K562 (cell line): Measurements from ENCODE around the gene VIPR2. TPM values are rescaled to one million over a fixed set of nuclear protein-coding genes. Genes with fewer than 3 reads are reported as not detected.

ENCODE experiments used
- ATAC-seq: fragments of 200-7000 bp; cut with Tn5 transposase; 3 replicates; pipeline ENCODE4 v1.9.1; 2020; ENCODE audit warnings: moderate library complexity
- BruUV-seq: library from RNA; stranded (reverse); fragments of 400-500 nt; replicated peaks from 2 replicates; lab custom pipeline; 2021; lab: Mats Ljungman, UMichigan
- CTCF ChIA-PET: fragments of 300-600 bp; formaldehyde crosslinking; extraction: SDS; loops from one replicate; lab custom pipeline; 2021; ENCODE audit warnings: low intra/inter-chr PET ratio; lab: Yijun Ruan, JAX
- POLR2A ChIA-PET: fragments of 300-600, 350-650 bp; sonication (Branson Sonifier 250); formaldehyde crosslinking; extraction: SDS; loops from one replicate; lab custom pipeline; 2021; ENCODE audit warnings: antibody characterized with exemption, inconsistent platforms; lab: Yijun Ruan, JAX
- DNase-seq, 4 experiments: peaks; one replicate each; pipeline versions ENCODE4 v3.0.0 to v3.0.0-alpha.2; 2011 to 2018; ENCODE audit warnings: low spot score in 3 of 4, mixed read lengths in 3 of 4; ENCODE audit errors: extremely low read depth in 1 of 4
- FAIRE-seq: peaks from 2 replicates; lab custom pipeline; 2011; peaks lifted over from hg19 to GRCh38; lab: Jason Lieb, UNC
- H2AFZ ChIP-seq: 2 replicates; pipeline ENCODE4 v1.6.0; 2011; ENCODE audit warnings: low read depth, low read length, control low read depth, inconsistent platforms
- H3K27ac ChIP-seq: fragments of 200-600 bp; 3 replicates; pipeline ENCODE4 v1.8.0; 2011; ENCODE audit warnings: low read depth, mild to moderate bottlenecking, control low read depth, inconsistent platforms, low read length, moderate library complexity, mixed read lengths; ENCODE audit errors: extremely low read depth
- H3K27me3 ChIP-seq, 2 experiments: fragments of 300-600 bp in 1 of 2; 2 replicates in 1 of 2; 3 replicates in 1 of 2; pipeline versions ENCODE4 v1.6.0 to v1.8.0; 2011; ENCODE audit warnings: inconsistent platforms in 2 of 2, low read length in 2 of 2, mild to moderate bottlenecking in 1 of 2, mixed read lengths in 1 of 2, moderate library complexity in 1 of 2; ENCODE audit not compliant: control insufficient read depth in 2 of 2, insufficient read depth in 2 of 2
- H3K36me3 ChIP-seq: fragments of 300-600 bp; 3 replicates; pipeline ENCODE4 v1.8.0; 2011; ENCODE audit warnings: mild to moderate bottlenecking, low read length, inconsistent platforms; ENCODE audit not compliant: control insufficient read depth, insufficient read depth
- H3K4me1 ChIP-seq, 2 experiments: fragments of 200-600 bp in 1 of 2; replicated peaks in 1 of 2; 2 replicates in 1 of 2; 3 replicates in 1 of 2; pipeline versions ENCODE4 v1.5.1 to v1.8.0; 2011; ENCODE audit warnings: inconsistent platforms in 2 of 2, low read length in 2 of 2, mild to moderate bottlenecking in 1 of 2, mixed read lengths in 1 of 2, moderate library complexity in 1 of 2; ENCODE audit not compliant: control insufficient read depth in 2 of 2, insufficient read depth in 2 of 2
- H3K4me2 ChIP-seq: 2 replicates; pipeline ENCODE4 v1.6.1; 2011; ENCODE audit warnings: low read length, control low read depth, inconsistent platforms, mixed read lengths; ENCODE audit not compliant: insufficient read depth
- H3K4me3 ChIP-seq: fragments of 200-600 bp; sonication (generic), shearing (Covaris generic); 2 replicates; pipeline ENCODE4 v1.5.1; 2016; ENCODE audit warnings: control low read depth, inconsistent platforms
- H3K79me2 ChIP-seq: fragments of 200-600 bp; 3 replicates; pipeline ENCODE4 v1.8.0; 2011; ENCODE audit warnings: low read length, inconsistent platforms; ENCODE audit not compliant: control insufficient read depth, insufficient read depth
- H3K9ac ChIP-seq, 2 experiments: 2 replicates each; pipeline versions ENCODE4 v1.6.0 to v1.6.1; 2011; ENCODE audit warnings: low read depth in 2 of 2, low read length in 2 of 2, control low read depth in 1 of 2, inconsistent platforms in 1 of 2, mild to moderate bottlenecking in 1 of 2, mixed read lengths in 1 of 2; ENCODE audit not compliant: insufficient read depth in 1 of 2
- H3K9me1 ChIP-seq: one replicate; pipeline ENCODE4 v1.6.0; 2011; ENCODE audit warnings: inconsistent platforms, mild to moderate bottlenecking, low read length, moderate library complexity; ENCODE audit not compliant: control insufficient read depth, insufficient read depth
- H3K9me3 ChIP-seq: replicated peaks from 2 replicates; pipeline ENCODE4 v1.5.1; 2011; ENCODE audit warnings: low read depth, low read length, inconsistent platforms; ENCODE audit not compliant: control insufficient read depth, insufficient read depth
- H4K20me1 ChIP-seq: replicated peaks from 2 replicates; pipeline ENCODE4 v1.6.1; 2011; ENCODE audit warnings: low read length, inconsistent platforms, mixed read lengths; ENCODE audit not compliant: control insufficient read depth, insufficient read depth
- ARNT ChIP-seq, 2 experiments: fragments of 450-650 bp; IDR thresholded peaks; 2 replicates each; pipeline ENCODE4 v1.6.1; 2016; ENCODE audit warnings: mild to moderate bottlenecking in 1 of 2
- ATF1 ChIP-seq, 2 experiments: fragments of 450-650 bp in 1 of 2; IDR thresholded peaks; 2 replicates each; pipeline ENCODE4 v1.6.1; 2016; ENCODE audit warnings: missing compliant biosample characterization in 1 of 2, missing genetic modification characterization in 1 of 2
- BDP1 ChIP-seq: IDR thresholded peaks from 3 replicates; pipeline ENCODE4 v1.6.1; 2011; ENCODE audit not compliant: insufficient read length, insufficient read depth
- CSDE1 ChIP-seq, 2 experiments: fragments of 450-650 bp; IDR thresholded peaks; 2 replicates each; pipeline ENCODE4 v1.6.1; 2016; ENCODE audit warnings: mild to moderate bottlenecking in 1 of 2
- ERF ChIP-seq: fragments of 450-650 bp; formaldehyde crosslinking; IDR thresholded peaks from 2 replicates; pipeline ENCODE4 v1.4.0; 2020; ENCODE audit warnings: mild to moderate bottlenecking, mixed read lengths
- HMGXB4 ChIP-seq: sonication (generic); formaldehyde crosslinking; IDR thresholded peaks from 2 replicates; pipeline ENCODE4 v1.8.1; 2023; ENCODE audit warnings: mild to moderate bottlenecking, missing genetic modification reagents
- MLLT1 ChIP-seq, 2 experiments: fragments of 450-650 bp; IDR thresholded peaks; 2 replicates each; pipeline ENCODE4 v1.6.1; 2016
- NFIC ChIP-seq: fragments of 450-650 bp; IDR thresholded peaks from 2 replicates; pipeline ENCODE4 v1.6.1; 2017; ENCODE audit warnings: mild to moderate bottlenecking, inconsistent platforms
- NFIX ChIP-seq: fragments of 250-450 bp; sonication (Bioruptor Pico); IDR thresholded peaks from 2 replicates; pipeline ENCODE4 v1.4.0; 2020; ENCODE audit warnings: low read depth, mild to moderate bottlenecking, moderate library complexity
- NR2C1 ChIP-seq, 2 experiments: fragments of 450-650 bp; IDR thresholded peaks; 2 replicates each; pipeline ENCODE4 v1.6.1; 2017; ENCODE audit warnings: mild to moderate bottlenecking in 2 of 2, antibody characterized with exemption in 1 of 2, inconsistent platforms in 1 of 2, missing compliant biosample characterization in 1 of 2, missing genetic modification characterization in 1 of 2
- RB1 ChIP-seq: fragments of 450-650 bp; IDR thresholded peaks from 2 replicates; pipeline ENCODE4 v1.6.1; 2017; ENCODE audit warnings: low read depth, mild to moderate bottlenecking
- TRIM28 ChIP-seq: fragments of 450-650 bp; IDR thresholded peaks from 2 replicates; pipeline ENCODE4 v1.6.1; 2017
- ZBTB33 ChIP-seq: sonication (generic); formaldehyde crosslinking; IDR thresholded peaks from 2 replicates; pipeline ENCODE4 v1.8.1; 2023; ENCODE audit warnings: mild to moderate bottlenecking, missing genetic modification reagents
- ZC3H8 ChIP-seq: fragments of 450-650 bp; IDR thresholded peaks from 2 replicates; pipeline ENCODE4 v1.6.1; 2017
- ZNF143 ChIP-seq: sonication (generic); formaldehyde crosslinking; IDR thresholded peaks from 2 replicates; pipeline ENCODE4 v1.9.0; 2022; ENCODE audit warnings: mild to moderate bottlenecking, missing genetic modification reagents
- ZNF395 ChIP-seq: fragments of 200-800 bp; sonication (Bioruptor generic); IDR thresholded peaks from 2 replicates; pipeline ENCODE4 v1.6.1; 2017; ENCODE audit warnings: missing genetic modification characterization, missing compliant biosample characterization
- ZNF668 ChIP-seq: fragments of 250-450 bp; sonication (Bioruptor Pico); IDR thresholded peaks from 2 replicates; pipeline ENCODE4 v1.8.0; 2022; ENCODE audit warnings: mild to moderate bottlenecking, inconsistent platforms
- WGBS: fragments of 100-300 bp; shearing (Covaris generic); methylation state at CpG from one replicate; pipeline ENCODE4 v1.1.6; 2016; ENCODE audit warnings: low coverage, mixed read lengths; ENCODE audit not compliant: insufficient coverage; ENCODE audit errors: missing lambda C conversion rate; 5-methylcytosine and 5-hydroxymethylcytosine counted together
- in situ Hi-C: fragments of 300-500 bp; cut with MboI; formaldehyde crosslinking; loops from 4 replicates; pipeline ENCODE4 v1.15.0; 2018; ENCODE audit warnings: inconsistent platforms, mixed read lengths
- intact Hi-C: fragments of 100-400 bp; cut with micrococcal nuclease; formaldehyde crosslinking; loops from 2 replicates; pipeline ENCODE4 v1.14.2; 2022
- polyA plus RNA-seq, 8 experiments: library from polyadenylated mRNA; depleted of rRNA in 4 of 8; stranded (reverse) in 5 of 8; unstranded in 3 of 8; fragments of >200 nt; fragmentation: Nextera tagmentation in 2 of 8; fragmentation: Illumina TruSeq in 1 of 8; extraction: Ambion mirVana in 2 of 8; extraction: Trizol in 1 of 8; gene quantifications; 2 replicates each; pipeline versions ENCODE4 v1.2.1 to v1.2.3, GENCODE V29; 2011 to 2014; ENCODE audit warnings: inconsistent platforms in 1 of 8, missing spikeins in 1 of 8
- total RNA-seq, 7 experiments: library from RNA; depleted of rRNA in 6 of 7; stranded (reverse); fragments of >200 nt in 6 of 7; fragmentation: Illumina TruSeq in 2 of 7; extraction: Trizol in 2 of 7; gene quantifications; 2 replicates each; pipeline versions ENCODE4 v1.2.1 to v1.2.3, GENCODE V29; 2011 to 2021; ENCODE audit warnings: low replicate concordance in 1 of 7

VIPR2 gene
- total and polyA plus RNA-seq, 9 of the 15 experiments (the other 6 are each of a cell fraction or from before 2014, with no cell fraction given), result 0.04 TPM; not detected in 8

- FAIRE-seq (no peak), DNase-seq (no peak), ATAC-seq (no peak)
- 39% methylated on average over 15 of the region's 18 CpGs for WGBS
- H3K4me1 ChIP-seq, result peaks cover 26 to 35% of the 10 kb centered on the region in 2 experiments
- intact Hi-C loops, result no loop called here
- peaks cover 0 to 28% of the 10 kb centered on the region in 2 experiments; a peak in 2 of 5 replicates for H3K27me3 ChIP-seq
- CTCF ChIA-PET, result no interaction called here
- H4K20me1 ChIP-seq, result no peaks in the 10 kb centered on the region
- H3K9ac ChIP-seq, result no peak overlapping the region
- in situ Hi-C loops, result no loop called here
- H3K36me3 ChIP-seq, result peaks cover 26% of the 10 kb centered on the region; the same call in 2 of the 3 replicates
- no peaks in the 10 kb centered on the region for H3K9me3 ChIP-seq
- POLR2A ChIA-PET, result no interaction called here
- peaks cover 25% of the 10 kb centered on the region for H3K79me2 ChIP-seq
- H3K4me3 ChIP-seq, result no peak overlapping the region
- no peak overlapping the region for H2AFZ ChIP-seq
- H3K9me1 ChIP-seq, result no peaks in the 10 kb centered on the region
- no TSS peak for BruUV-seq
- no peak overlapping the region for H3K27ac ChIP-seq
- H3K4me2 ChIP-seq, result no peak overlapping the region
- no peak for TF ChIP-seq TRIM28
- TF ChIP-seq ATF1 (CRISPR knock-in tag; IDR thresholded peaks at IDR 0.05), result no peak
- no peak for TF ChIP-seq ATF1 (tag; IDR thresholded peaks at IDR 0.05)
- TF ChIP-seq MLLT1 (IDR thresholded peaks at IDR 0.05), result peak in 1 of 2 experiments; percentile 52; a peak in 1 of 4 replicates
- TF ChIP-seq HMGXB4 (CRISPR knock-in tag), result 0 out of 2 replicates have a peak, but pooled peaks have one; percentile 18
- 0 out of 2 replicates have a peak, but pooled peaks have one; percentile 19 for TF ChIP-seq ZNF143 (CRISPR knock-in tag)
- no peak for TF ChIP-seq RB1
- TF ChIP-seq ZBTB33 (CRISPR knock-in tag), result peak; percentile 37; the same call in 1 of the 2 replicates
- TF ChIP-seq NR2C1 (IDR thresholded peaks at IDR 0.05), result peak; percentile 94
- peak; percentile 89 for TF ChIP-seq NR2C1 (tag; IDR thresholded peaks at IDR 0.05)
- no peak for TF ChIP-seq ZNF395 (CRISPR knock-in tag)
- TF ChIP-seq ERF, result no peak
- no peak for TF ChIP-seq NFIX (CRISPR knock-in tag)
- no peak for TF ChIP-seq BDP1
- TF ChIP-seq CSDE1 (IDR thresholded peaks at IDR 0.05), result no peak
- TF ChIP-seq NFIC, result no peak
- no peak for TF ChIP-seq ZNF668
- TF ChIP-seq ZC3H8, result no peak
- 0 out of 4 replicates have a peak, but pooled peaks of 1 of the 2 experiments have one; percentile 25 for TF ChIP-seq ARNT (IDR thresholded peaks at IDR 0.05)
These were observed 131.4 kb downstream of the VIPR2 start for GRCh38 chr7:159013181-159013690.
